AML-193 (cell line): Measurements from ENCODE around the gene RAI1.
"Not testable (repeated sequence)": the region's sequence is repeated elsewhere in the genome, so short reads cannot be mapped to it uniquely, and the experiment has no call there.

Experiments
- DNase-seq, 2 experiments: peaks; one replicate each; lab custom pipeline; 2025; lab: John Stamatoyannopoulos, UW

Gene RAI1

GRCh38 chr17:17681187-17681743 lies at the start of gene RAI1:
TSS of gene RAI1 (plus strand) at chr17:17681458. CDS start at chr17:17792949, 111,491 bp downstream.
- peak; percentile 22 to 34 for DNase-seq

GRCh38 chr17:17632690-17633089 lies 48.6 kb upstream of the RAI1 start:
- DNase-seq: not testable (repeated sequence)

DNA sequence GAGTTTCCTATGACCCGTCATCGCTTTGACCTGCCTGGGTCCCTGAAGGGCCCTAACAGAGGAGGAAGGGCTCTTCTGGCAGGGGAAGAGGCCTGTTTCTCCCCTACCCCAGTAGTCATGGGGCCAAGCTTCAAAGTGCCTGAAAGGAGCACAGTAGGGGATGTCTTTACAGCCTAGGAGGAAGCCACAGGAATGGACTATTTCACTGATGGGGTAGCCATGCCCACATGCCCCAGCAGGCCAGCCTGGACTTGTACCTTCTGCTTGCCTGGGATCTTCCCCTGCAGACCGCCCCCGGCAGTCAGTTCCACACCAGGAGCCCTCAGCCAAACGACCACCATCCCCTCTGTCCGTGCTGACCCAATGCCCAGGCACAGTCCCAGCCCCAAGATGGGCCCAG lies 47.9 kb upstream of the RAI1 start:
- no peak for DNase-seq

DNA sequence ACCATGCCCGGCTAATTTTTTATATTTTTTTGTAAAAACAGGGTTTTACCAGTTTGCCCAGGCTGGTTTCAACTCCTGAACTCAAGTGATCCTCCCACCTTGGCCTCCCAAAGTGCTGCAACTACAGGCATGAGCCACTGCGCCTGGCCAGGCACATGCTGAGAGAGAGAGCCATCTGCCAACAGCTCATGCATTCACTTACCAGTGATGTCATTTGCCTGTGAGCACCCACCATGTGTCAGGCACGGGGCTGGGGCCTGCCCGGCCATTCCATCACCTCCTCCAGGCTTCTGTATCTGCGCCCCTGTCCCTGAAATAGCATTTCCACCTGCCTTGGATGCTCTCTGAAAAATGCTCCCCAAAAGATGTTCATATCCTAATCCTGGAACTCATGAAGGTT lies 46.1 kb upstream of the RAI1 start:
- DNase-seq: no peak

DNA sequence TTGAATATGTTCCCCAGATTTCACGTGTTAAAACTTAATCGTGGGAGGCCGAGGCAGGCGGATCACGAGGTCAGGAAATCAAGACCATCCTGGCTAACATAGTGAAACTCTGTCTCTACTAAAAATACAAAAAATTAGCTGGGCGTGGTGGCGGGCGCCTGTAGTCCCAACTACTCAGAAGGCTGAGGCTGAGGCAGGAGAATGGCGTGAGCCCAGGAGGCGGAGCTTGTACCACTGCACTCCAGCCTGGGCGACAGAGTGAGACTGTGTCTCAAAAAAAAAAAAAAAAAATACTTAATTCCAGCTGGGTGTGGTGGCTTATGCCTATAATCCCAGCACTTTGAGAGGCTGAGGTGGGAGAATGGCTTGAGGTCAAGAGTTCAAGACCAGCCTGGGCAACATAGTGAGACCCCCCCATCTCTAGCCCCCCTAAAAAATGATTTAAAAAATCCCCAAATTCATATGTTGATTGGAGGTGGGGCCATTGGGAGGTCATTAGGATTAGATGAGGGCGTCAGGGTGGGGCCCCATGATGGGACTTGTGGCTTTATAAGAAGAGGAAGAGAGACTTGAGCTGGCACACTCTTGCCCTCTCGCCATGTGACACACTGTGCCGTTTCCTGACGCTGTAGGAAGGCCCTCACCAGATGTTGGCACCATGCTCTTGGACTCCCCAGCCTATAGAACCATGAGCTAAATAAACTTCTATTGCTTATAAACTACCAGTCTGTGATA lies 45.6 kb upstream of the RAI1 start:
- not testable (repeated sequence) for DNase-seq

GRCh38 chr17:17636272-17636885 lies 44.9 kb upstream of the RAI1 start:
- DNase-seq: no peak

DNA sequence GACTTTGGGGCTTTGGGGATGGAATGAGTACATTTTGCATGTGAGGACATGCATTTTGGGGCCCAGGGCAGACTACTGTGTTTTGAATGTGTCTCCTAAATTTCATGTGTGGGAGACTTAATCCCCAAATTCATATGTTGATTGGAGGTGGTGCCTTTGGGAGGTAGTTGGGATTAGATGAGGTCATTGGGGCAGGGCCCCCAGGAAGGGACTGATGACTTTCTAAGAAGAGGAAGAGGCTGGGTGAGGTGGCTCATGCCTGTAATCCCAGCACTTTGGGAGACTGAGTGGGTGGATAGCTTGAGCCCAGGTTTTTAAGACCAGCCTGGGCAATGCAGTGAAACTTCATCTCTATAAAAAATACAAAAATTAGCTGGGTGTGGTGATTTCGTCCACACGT lies 42.8 kb upstream of the RAI1 start:
- no peak for DNase-seq

DNA sequence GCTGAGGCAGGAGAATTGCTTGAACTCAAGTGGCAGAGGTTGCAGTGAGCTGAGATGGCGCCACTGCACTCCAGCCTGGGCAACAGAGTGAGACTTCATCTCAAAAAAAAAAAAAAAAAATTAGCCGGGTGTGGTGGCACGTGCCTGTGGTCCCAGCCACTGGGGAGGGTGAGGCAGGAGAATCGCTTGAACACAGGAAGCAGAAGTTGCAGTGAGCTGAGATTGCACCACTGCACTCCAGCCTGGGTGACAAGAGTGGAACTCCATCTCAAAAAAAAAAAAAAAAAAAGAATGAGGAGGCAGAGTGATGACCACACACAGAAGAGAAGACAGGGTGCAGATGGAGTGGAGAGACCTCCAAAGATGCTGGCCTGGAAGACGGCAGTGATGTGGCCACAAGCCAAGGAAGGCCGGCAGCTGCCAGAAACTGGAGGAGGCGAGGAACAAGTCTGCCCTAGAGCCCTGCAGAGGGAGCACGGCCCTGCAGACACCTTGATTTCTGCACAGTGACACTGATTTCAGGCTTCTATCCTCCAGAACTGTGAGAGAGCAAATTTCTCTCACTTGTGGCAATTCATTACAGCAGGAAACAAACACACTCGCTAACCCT lies 41.5 kb upstream of the RAI1 start:
- DNase-seq: not testable (repeated sequence)

DNA sequence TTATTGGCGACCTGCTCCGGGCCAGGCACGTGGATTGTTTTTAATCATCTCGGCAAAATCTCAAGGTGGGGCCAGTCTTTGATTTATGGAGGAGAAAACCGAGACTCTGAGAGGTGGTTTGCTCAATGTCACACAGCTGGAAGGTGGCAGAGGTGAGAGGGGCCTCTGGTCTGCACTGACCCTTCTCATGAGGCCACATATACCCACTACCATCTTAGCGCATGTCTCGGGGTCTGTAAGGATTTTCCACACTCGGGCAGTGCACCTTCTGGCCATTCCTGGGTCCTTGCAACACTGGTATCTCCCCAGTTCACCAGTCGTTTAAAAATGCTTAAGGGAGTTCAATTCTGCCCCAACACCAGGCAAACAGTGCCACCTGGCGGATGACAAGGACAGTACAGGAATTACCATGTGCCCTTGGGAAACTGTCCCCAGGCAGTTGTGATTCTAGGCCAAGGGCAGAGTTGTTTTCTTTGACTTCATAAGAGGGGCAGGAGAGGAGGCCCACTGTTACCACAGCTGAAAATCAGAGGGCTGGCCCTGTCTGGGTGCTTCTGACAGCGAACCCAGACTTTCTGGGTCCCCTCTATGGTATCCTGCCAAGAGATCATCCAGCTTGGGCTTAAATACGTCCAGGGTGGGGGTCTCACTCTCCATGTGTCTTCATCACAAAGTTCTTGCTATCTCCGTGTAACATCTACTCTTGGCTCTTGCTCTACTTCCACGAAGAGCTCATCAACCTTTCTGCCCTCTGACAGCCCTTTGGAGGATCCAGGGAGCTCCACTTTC lies 39.4 kb upstream of the RAI1 start:
- peak; percentile 22 to 23 for DNase-seq

DNA sequence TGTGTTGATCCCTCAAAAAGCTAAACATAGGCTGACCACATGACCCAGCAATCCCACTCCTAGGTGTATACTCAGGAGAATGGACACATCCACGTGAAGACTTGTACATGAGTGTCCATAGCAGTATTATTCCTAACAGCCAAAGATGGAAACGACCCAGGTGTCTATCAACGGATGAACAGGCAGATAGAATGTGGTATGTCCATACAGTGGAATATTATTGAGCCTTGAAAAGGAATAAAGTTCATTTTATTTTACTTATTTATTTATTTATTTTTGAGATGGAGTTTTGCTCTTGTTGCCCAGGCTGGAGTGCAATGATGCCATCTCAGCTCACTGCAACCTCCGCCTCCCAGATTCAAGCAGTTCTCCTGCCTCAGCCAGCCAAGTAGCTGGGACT lies 36.1 kb upstream of the RAI1 start:
- DNase-seq: not testable (repeated sequence)

GRCh38 chr17:17645961-17646360 lies 35.3 kb upstream of the RAI1 start:
- DNase-seq: no peak

GRCh38 chr17:17647524-17648178 lies 33.6 kb upstream of the RAI1 start:
- DNase-seq: no peak

DNA sequence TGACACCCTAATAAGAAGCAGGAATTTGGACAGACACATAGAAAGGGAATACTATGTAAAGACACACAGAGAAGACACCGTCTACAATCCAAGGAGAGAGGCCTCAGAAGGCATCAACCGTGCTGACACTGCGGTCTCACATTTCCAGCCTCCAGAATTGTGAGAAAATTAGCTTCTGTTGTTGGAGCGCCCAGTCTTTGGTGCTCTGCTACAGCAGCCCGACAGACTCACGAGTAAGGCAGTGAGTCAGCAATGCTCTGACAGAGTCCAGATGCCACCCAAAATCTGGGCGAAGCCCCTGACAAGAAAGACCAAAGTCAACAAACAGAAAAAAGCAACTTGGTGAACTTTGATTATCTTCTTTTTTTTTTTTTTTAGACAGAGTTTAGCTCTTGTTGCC lies 32.5 kb upstream of the RAI1 start:
- DNase-seq: no peak

GRCh38 chr17:17650959-17651358 lies 30.3 kb upstream of the RAI1 start:
- no peak for DNase-seq

GRCh38 chr17:17653343-17653742 lies 27.9 kb upstream of the RAI1 start:
- no peak for DNase-seq

GRCh38 chr17:17659340-17659739 lies 21.9 kb upstream of the RAI1 start:
- DNase-seq: no peak

- DNase-seq: no peak
Observed at GRCh38 chr17:17661134-17661533, 20.1 kb upstream of the RAI1 start.

DNA sequence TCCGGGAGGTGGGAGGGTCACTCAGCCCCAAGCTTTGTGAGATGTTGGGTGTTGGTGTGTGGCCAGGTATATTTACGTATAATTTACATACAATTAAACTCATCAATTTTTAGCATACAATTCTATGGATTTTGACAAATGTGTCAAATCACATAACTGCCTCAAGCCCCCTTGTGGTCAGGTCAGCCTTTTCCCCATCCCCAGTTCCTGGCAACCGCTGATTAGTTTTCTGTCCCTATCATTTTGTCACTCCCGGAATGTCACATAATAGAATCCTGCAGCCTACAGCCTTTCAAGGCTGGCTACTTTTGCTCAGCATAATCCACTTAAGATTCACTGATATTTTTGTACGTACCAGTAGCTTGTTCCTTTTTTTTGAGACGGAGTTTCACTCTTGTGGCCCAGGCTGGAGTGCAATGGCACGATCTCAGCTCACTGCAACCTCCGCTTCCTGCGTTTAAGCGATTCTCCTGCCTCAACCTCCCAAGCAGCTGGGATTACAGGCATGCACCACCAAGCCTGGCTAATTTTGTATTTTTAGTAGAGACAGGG lies 19.3 kb upstream of the RAI1 start:
- no peak for DNase-seq

GRCh38 chr17:17663160-17664063 lies 17.8 kb upstream of the RAI1 start:
- no peak for DNase-seq

- DNase-seq: no peak
Observed at GRCh38 chr17:17664064-17664452, 17.2 kb upstream of the RAI1 start.
